HG03139 (cell line): ENCODE measurements around the gene ASPG.

Source experiments
- ATAC-seq: cut with Tn5 transposase; IDR thresholded peaks from one replicate; pipeline ENCODE4 v1.9.1; 2021; ENCODE audit not compliant: unreplicated experiment

Gene ASPG

DNA sequence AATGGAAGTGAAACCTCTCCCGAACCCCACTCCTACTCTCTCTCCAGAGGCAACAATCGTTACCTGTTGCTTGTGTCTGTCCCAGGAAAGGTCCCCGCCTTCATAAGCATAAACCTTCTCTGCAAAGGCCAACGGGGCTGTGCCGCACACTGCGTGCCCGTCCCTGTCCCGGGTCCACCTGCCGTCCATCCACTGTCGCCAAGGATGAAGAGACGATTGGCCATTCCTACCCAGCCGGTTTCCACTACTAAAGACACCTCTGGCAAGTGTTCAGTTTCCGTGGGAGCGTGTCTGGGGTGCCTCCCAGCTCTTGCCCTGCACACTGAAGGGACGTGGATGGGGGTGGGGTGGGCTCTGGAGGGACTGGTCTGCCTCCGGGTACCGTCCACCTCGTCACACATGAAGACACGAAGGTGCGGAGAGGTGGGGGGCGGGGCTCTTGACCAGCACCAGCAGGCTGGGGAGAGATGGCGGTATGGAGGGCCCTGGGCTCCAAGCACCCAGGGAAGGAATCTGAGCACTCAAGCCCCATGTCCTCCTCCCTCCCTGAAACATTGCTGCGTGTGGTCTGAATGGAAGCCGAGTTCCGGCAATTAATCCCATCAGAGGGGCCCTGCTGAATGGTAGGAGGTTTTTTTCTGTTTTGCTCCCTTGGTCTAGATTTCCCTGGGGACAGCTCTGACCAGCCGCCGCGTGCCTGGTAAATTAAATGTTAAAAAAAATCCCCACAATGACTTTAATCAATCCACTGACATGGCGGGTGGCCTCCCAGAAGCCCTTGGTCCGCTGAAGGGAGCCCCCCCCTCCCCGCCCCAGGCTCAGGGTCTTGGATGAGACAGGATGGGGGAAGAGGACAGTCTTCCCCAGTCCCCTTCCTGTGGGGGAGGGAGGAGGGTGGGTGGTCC is 48.8 kb downstream of the ASPG start:
- ATAC-seq, result no peak

DNA sequence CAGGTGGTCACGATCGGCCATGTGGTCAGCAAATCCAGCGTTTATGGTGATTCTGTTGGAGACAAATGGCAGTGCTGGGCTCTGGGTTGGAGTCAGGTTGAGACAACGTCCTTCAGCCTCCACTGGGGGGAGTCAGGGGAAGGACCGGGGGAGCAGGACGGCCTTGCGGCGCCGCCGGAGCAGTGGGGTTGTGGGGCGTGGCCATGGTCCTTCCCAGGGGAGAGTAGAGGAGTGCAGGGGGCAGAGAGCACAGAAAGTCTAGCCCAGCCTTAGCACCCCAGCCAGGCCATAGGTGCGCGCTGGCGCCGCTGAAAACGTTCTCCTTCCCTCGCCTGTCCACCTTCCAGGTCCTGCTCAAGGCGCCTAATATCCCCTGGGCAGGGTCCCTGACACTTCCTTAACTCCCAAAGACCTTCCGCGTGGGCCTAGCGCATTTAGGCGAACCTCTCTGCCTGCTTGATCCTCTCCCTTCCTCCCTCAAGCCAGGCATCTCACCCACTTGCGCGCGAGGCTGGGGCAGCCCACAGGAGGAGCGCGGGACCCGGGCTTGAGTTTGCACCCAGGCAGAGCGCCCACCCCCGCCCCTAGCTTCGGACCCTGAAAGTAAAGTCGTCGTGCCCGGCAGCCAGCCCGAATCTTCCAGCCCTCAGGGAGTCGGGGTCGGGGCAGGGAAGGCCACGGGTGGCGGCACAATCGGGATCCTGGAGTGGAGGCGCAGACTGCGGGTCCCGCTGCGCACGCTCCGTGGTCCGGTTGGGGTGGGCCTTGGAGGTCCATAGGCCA is 49.8 kb downstream of the ASPG start:
- no peak for ATAC-seq

DNA sequence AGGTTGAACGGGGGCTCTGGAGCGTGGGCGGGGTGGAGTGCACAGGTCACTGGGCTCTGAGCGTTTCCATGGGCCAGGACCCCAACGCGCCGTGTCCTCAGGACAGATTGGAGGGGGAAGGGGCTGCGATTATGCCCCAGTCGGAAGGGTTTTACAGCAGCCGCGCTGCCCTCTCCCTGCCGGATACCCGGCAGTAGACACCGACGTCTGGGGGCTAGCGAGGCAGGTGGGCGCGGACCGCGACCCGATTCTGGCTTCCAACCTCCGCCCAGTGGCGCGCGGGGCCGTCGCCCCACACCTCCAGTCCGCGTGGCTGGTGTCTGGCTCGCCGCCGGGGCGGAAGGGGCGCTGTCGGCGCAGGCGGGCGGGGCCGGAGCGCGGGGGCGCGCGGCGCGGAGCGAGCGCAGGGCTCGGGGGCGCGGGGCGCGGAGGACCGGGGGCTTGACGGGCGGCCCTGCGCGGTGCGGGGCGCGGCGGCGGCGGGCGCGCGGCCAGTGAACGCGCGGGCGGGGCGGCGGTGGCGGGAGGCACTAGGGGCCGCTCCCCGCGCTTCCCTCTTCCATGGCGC is 50.5 kb downstream of the ASPG start:
- ATAC-seq, result no peak

DNA sequence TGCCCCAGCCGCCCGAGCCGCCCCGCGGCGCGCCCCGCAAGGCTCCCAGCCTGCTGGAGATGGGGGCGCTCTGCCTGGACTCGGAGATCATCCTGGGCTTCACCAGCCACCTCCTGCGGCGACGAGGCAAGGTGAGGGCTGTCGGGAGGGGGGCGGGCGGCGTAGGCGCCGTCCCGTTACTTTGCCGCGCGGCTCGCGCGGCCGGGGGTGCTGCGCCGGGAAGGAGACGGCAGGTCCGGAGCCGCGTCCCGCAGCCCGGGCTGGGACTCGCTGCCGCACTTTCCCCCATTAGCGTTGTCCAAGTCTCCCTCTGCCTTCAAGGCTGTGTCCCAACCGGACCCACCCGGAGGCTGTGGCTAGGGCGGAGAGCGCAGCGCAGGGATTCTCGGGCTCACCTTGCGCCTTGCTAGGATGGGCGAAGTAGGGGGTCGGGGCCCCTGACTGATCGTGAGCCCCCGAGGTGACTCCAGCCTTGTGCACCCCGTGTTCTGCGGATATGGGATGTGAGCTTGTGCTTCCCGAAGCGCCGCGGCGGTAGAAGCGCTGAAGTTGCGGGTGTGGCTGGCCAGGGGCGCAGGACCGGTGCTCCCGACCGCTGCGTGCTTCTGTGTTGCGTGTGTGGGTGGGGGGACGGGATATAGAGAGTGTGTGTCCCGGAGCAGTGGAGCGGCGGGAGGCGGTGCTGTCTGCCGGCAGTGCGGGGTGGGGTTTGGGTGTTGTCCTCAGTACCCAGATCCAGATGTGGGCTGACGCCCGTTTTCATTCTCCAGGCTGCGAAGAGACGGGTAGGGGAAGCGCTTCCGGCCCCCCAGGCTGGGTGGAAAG is 51.2 kb downstream of the ASPG start:
- no peak for ATAC-seq

DNA sequence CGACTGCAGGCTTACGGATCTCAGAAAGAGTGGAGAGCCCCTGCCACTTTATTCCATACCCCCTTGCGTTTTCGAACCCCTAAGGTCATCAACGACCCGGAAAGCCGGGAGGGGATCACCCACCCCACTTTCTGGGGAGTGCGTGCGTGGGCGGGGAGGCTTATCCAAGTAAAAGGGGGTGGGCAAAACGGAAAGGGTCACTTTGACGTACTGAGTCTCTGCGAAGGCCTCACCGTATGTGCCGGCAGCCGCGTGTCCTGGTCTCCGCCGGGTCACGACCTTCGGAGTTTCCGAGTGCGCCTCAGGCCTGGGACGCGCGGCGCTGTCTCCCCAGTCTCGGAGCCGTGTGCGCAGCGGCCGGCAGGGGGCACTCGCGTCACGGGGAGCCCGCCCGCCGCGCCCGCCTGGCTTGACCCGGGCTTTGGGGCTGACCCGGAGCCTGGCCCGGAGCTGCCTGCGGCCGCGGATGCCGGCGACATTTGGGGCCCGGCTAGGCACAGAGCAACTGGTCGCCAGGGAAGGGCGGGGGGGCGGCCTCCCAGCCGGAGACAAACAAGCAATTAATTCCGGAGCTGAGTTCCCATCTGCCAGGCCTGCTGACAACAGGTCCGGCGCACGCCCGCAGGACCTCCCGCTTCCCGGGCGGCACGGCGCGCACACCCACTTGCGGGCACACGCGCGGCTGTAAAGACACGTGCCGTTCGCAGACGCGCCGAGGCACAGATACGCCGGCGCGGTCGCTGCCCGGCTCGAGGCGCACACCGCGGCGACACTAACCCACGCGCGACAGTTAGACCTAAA is 52.0 kb downstream of the ASPG start:
- no peak for ATAC-seq

DNA sequence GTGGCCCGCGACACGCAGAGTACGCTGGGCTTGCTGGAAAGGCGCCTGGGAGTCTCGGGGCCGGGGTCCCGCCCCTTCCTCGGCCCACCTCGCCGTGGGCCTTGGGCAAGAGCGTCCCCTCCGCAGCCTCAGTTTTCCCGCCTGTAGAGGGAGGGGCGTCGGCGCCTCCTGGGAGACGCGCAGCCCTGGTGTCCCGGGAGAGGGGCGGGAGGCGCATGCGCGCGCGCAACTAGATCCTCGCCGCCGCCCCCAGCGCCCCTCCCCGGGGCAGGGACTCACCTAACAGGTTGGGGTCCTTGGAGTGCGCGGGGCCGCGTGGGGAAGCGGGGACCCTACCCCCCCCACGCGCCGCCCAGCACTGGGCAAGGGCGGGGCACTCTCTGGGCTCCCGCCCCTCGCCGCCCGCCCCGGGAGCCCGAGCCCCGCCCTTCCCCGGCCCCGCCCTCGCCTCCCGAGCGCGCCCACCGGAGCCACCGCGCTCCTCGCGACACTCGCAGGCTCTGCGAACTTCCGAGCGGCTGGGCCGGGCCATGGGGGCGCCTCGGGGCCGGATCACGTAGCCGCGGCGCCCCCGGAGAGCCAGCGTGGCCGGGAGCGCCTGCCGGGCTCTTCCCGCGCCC is 52.7 kb downstream of the ASPG start, which contains the start of gene KIF26A:
Gene KIF26A (plus strand): TSS at position 490 of the 620 bp plus-strand sequence. CDS start 136 bp downstream, outside the sequence.
- no peak for ATAC-seq

DNA sequence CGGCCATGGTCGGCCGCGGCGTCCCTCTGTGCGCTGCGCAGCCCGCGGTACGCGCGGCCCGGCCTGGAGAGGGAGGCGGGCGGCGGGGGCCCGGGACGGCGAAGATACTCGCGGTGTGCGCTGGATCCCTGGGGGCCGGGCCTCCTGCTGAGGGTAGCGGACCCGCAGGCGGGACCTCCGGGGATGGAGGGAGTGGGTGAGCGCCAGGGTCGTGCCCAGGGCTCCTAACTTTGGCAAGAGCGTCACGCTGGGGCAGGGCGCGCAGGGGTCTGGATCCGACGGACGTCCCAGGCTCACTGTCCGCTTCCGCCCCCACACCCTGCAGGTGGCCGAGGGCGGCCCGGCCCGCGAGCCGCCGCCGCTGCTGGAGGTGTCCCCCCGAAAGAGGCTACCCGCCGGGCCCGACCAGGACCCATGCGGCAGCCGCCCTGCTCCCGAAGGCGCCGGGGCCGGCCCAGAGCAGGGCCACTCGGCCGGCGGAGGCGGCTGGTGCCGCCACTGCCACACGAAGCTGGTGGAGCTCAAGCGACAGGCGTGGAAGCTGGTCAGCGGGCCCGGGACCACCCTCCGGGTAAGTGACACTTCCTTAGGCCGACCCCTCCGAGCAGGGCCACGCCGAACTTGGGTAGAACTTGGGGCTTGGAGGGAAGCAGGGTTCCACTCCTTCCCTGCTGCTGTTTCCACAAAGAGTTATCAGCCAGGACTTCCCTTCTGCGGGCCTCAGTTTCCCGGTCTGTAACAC is 53.4 kb downstream of the ASPG start:
- ATAC-seq, result no peak

DNA sequence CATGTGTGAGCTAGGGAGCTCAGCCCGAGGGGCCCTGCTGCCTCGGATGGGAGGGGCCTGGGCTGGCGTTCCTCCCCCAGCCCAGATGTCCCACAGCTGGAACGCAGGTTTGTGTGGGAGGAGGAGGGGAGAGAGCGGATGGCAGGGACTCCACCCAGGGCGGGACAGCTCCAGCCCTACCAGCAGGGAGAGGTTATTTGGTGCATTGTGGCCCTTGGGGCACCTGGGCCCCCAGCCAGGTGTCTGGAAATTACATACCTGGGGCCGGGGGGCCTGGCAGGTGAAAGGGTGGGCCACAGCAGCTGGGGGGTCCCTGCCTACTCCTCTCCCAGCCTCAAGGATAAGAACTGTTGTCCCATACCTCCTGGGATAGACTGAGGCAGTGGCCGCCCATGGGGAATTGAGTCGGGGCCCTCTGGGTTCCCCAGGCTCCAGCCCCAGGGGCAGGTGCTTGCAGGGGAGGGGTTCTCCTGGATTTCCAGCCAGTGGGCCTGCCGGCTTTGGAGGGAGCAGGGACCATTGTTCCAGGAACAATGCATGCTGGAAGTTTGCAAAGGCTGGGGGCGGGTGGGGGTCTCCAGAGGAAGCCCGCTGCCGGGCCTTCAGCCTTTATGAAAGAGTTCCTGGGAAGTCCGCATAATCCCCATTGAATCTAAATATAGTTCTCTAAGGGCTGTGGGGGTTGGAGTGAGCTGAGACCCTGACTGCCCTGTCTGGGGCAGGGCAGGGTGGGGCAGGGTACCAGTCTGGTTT is 54.1 kb downstream of the ASPG start:
- ATAC-seq, result no peak

DNA sequence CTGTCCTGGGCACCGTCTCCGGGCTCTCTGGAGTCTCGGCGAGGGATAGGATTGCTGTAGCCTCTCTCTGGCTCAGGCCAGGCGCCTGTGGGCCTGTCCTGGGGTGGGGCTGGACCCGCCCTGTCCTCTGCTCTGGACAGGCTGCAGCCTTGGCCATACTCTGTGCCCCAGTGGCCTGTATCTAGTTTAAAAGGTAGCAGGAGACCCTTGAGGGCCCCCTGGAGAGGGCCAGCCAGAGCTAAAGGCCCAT is 54.6 kb downstream of the ASPG start:
- no peak for ATAC-seq

DNA sequence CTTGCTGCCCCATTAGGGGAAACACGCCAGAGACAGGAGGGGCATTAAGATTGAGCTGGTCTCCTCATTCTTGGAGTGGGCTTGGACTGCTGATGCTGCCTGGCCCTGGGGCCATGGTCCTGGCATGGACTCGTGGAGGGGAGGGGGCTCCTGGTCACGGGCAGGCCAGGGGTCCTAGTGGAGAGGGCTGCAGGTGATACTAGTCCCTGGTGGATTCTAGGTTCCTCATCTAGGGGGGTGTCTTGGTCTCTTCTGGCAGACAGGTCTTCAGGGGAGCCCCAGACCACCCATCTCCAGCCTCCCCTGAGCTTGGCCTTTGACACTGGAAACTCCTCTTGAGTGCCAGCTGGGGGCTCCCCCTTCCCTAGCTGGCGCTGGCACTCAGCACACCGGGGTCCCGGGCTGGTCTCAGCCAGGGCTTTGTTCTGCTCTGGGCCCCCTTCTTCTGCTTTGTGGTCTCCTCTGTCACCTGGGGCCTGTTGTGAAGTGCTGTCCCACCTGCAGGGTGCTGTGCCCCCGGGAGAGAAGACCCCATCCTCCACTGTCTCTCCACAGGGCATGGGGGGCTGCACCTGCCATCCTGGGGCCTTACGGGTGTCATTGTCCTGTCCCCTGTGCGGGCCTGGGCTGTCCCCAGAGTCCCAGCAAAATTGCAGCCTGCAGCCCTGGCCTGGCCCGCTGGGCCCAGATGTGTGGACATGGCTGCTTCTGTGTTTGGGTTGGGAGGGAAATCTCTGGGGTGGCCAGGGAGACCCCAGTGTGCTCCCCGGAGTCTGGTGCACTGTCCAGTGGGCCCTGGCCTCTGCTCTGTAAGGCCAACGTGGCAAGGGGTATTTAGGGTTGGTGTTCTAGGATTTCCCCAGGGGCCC is 55.2 kb downstream of the ASPG start:
- no peak for ATAC-seq

DNA sequence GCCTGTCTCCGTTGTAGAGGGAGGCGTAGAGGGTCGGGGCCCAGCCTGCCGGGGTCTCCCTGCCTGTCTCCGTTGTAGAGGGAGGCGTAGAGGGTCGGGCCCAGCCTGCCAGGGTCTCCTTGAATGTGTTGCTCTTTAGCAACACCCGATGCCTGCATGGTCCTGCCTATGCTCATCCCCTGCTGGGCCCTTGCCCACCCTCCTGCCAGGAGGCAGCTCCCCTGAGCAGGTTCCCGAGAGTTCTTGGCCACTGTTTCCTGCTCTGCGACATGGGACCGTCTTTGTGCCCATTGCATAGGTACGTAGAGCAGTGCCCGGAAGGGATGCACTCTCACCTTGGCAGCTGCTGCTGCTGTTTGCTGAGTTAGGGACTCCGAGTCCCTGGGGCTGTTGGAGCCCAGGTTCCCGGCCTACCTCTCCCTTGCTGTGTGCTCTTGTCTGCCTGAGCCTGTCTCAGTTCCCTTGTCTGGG is 56.2 kb downstream of the ASPG start:
- no peak for ATAC-seq

DNA sequence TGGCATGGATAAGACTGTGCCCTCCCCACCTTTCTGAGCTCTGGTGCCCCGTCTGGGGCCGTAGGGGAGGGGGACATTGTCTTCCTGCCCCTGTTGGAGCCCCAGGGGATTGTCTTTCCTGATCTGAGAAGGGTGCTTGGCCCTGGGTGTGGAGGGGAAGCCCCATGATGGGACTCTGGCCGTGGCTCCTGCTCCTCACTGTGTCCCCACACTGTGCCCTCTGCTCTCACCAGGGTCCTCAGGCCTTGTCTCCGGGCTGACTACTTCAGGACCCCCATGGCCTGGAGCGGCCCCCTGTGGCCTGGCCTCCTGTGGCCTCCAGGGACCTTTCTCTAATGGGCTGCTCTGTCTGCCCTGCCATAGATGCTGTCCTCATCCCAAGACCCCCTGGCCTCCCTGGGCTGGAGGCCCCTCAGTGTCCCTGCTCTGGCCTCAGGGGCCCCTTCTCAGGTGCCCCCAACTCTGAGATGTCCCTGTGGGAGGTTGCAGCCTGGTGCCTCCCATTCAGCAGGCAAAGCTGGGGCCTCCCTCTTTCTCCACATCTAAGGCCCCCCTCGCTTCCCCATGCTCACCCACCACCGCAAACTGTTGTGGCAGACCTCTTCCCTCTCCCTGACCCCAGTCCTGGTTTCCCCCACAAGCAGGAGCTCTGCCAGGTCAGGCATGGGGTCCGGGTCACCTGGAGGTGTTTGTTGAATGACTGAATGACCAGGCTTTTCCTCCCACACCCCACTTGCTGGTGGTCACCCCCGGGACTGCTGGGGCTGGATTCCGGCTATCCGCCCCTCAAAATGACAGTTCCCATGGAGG is 56.8 kb downstream of the ASPG start:
- no peak for ATAC-seq

DNA sequence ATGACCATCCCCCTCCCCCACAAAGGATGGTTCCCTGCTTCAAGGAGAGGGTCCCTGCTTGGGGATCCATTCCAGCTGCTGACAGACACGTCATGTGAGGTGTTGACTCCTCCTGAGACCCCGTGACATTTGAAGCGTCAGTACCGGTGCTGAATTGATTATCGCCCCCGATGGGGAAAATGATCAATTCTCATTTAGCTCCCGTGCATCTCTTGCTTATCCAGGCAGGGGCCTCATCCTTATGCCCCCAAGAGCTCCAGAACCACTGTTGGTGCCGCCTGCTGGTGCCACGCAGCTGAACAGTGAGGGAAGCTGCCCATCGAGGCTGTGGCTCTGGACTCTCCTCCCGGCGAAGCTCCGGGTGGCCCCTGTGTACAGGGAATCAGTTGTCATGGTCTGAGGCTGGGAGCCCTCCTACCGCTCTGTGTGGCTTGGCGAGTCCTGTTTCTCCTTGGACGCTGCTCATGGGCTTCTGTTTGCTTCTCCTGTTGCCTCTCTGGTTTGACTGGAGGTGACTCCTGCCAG is 57.5 kb downstream of the ASPG start:
- ATAC-seq, result no peak

DNA sequence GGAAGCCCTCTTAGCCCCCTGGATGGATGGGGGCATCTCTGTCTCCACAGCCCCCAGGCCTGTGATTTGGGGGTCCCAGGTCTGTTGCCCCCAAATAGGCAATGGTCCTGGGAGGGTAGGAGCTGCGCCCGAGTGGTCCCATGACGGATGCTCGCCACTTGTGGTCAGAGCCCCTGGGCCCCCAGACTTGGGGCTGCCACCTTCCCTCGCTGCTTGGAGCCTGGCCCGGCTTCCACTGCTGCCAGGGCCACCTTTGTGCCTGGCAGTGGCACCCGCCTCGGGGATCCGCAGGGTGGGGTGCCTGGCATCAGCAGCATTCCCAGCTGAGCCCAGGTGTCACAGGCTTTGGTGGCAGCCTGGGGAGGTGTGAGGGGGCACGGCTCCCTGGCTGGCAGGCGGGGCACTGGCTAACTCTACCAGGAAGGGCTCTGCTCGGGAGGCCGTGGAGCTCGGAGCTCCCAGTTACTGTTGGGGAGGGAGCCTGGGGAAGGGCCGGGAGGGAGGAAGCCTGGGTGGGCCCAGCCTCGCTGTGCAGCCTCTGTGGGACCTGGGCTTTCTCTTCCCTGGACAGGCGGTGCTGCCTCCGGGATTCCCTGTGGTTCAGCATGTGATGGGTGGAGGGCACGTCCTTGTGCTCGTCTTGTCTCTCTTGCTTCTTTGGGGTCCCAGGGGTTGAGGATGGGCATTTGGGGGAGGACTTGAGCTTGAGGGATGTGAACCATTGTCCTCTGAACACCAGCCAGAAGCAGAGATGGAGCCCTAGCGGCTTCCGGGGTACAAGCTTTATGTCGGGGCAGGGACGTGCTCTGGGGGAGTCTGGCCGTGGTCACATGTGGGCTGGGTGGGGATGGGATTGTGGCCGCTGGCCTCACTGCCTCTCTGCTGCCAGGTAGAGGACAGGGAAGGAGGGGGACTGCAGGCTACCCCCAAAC is 58.3 kb downstream of the ASPG start:
- no peak for ATAC-seq

DNA sequence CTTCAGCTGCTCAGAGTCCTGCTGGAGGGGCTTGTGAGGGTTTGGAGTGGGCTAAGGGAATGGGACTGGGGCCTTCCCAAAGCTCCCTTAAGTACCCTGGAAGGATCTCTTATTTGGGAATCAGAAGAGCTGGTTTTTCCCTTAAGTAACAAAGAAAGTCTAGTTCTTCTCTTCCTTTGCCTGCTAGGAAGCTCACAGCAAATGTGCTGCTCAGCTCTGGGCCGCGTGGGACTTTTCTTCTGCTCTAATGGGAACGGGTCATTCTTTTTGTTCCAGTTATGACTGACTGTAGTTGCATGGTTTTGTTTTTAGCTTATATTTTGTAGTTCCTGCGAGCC is 58.9 kb downstream of the ASPG start:
- no peak for ATAC-seq
